HuH-7.5 (cell line): ENCODE results near the gene AQP12A.
"Not testable (repeated sequence)": the region's sequence is repeated elsewhere in the genome, so short reads cannot be mapped to it uniquely, and the experiment has no call there.

ENCODE experiments used
- DNase-seq: peaks from one replicate; pipeline ENCODE4 v3.0.0; 2011; ENCODE audit warnings: low spot score

Gene AQP12A

GRCh38 chr2:240662681-240663080 lies 29.0 kb upstream of the AQP12A start:
- no peak for DNase-seq

- DNase-seq = no peak
Measured at GRCh38 chr2:240663546-240664190, 28.0 kb upstream of the AQP12A start.

- no peak for DNase-seq
Measured at GRCh38 chr2:240664622-240665021, 27.0 kb upstream of the AQP12A start.

- DNase-seq = no peak
Measured at GRCh38 chr2:240670402-240670801, 21.3 kb upstream of the AQP12A start.

GRCh38 chr2:240670950-240671349 lies 20.7 kb upstream of the AQP12A start:
- DNase-seq = no peak

GRCh38 chr2:240672076-240672700 lies 19.5 kb upstream of the AQP12A start:
- DNase-seq = no peak

GRCh38 chr2:240672701-240673190 lies 18.9 kb upstream of the AQP12A start:
- no peak for DNase-seq

- DNase-seq = not testable (repeated sequence)
Measured at GRCh38 chr2:240674461-240675184, 17.0 kb upstream of the AQP12A start.

GRCh38 chr2:240675345-240675744 lies 16.3 kb upstream of the AQP12A start:
- not testable (repeated sequence) for DNase-seq

- not testable (repeated sequence) for DNase-seq
Measured at GRCh38 chr2:240678043-240678442, 13.6 kb upstream of the AQP12A start.

- DNase-seq = not testable (repeated sequence)
Measured at GRCh38 chr2:240678909-240679308, 12.8 kb upstream of the AQP12A start.

GRCh38 chr2:240680185-240680584 lies 11.5 kb upstream of the AQP12A start:
- DNase-seq = not testable (repeated sequence)

- not testable (repeated sequence) for DNase-seq
Measured at GRCh38 chr2:240682431-240683224, 9.0 kb upstream of the AQP12A start, which contains the start of gene AQP12B. AQP12B (minus strand) TSS chr2:240682885; CDS start chr2:240682837, 48 bp downstream.

GRCh38 chr2:240683329-240683979 lies 8.2 kb upstream of the AQP12A start:
- DNase-seq = not testable (repeated sequence)

- not testable (repeated sequence) for DNase-seq
Measured at GRCh38 chr2:240683980-240684728, 7.5 kb upstream of the AQP12A start.

- peak; percentile 49 for DNase-seq
Measured at GRCh38 chr2:240685771-240686371, 5.8 kb upstream of the AQP12A start.

GRCh38 chr2:240686460-240686859 lies 5.2 kb upstream of the AQP12A start:
- no peak for DNase-seq

GRCh38 chr2:240687045-240687740 lies 4.5 kb upstream of the AQP12A start:
- no peak for DNase-seq

- no peak for DNase-seq
Measured at GRCh38 chr2:240687741-240688552, 3.7 kb upstream of the AQP12A start.
